H9 (cell line): Measurements from ENCODE around the gene CYTH3. TPM values are rescaled to one million over a fixed set of nuclear protein-coding genes. Genes with fewer than 3 reads are reported as not detected.

Source experiments
- DNase-seq: peaks from one replicate; pipeline ENCODE4 v3.0.0-alpha.2; 2017
- H2AFZ ChIP-seq: one replicate; pipeline ENCODE4 v1.6.1; 2013; ENCODE audit warnings: mild to moderate bottlenecking, low read length, control low read depth, moderate library complexity
- H2AK5ac ChIP-seq: 2 replicates; pipeline ENCODE4 v1.6.1; 2013; ENCODE audit warnings: low read length, control low read depth, mixed read lengths; ENCODE audit not compliant: insufficient read length
- H2BK120ac ChIP-seq: one replicate; pipeline ENCODE4 v1.6.1; 2013; ENCODE audit warnings: low read depth, mild to moderate bottlenecking, low read length, control low read depth, inconsistent platforms; ENCODE audit not compliant: poor library complexity, severe bottlenecking
- H2BK12ac ChIP-seq: 2 replicates; pipeline ENCODE4 v1.6.1; 2013; ENCODE audit warnings: low read length, control low read depth, mixed read lengths, low read depth; ENCODE audit not compliant: insufficient read length
- H2BK15ac ChIP-seq: 2 replicates; pipeline ENCODE4 v1.6.1; 2013; ENCODE audit warnings: low read depth, low read length, control low read depth
- H2BK20ac ChIP-seq: one replicate; pipeline ENCODE4 v1.6.1; 2013; ENCODE audit warnings: low read depth, mild to moderate bottlenecking, low read length, control low read depth, inconsistent platforms; ENCODE audit not compliant: poor library complexity, severe bottlenecking
- H2BK5ac ChIP-seq: 2 replicates; pipeline ENCODE4 v1.6.1; 2013; ENCODE audit warnings: low read length, control low read depth, mixed read lengths; ENCODE audit not compliant: insufficient read length
- H3K14ac ChIP-seq: 2 replicates; pipeline ENCODE4 v1.6.1; 2013; ENCODE audit warnings: low read length, control low read depth; ENCODE audit not compliant: insufficient read depth
- H3K18ac ChIP-seq: 2 replicates; pipeline ENCODE4 v1.6.1; 2013; ENCODE audit warnings: low read depth, mild to moderate bottlenecking, mixed read lengths, low read length, control low read depth; ENCODE audit not compliant: insufficient read length
- H3K23ac ChIP-seq: 2 replicates; pipeline ENCODE4 v1.6.1; 2013; ENCODE audit warnings: low read length, control low read depth, mixed read lengths, low read depth; ENCODE audit not compliant: insufficient read length
- H3K23me2 ChIP-seq: 2 replicates; pipeline ENCODE4 v1.6.1; 2013; ENCODE audit warnings: low read depth, mild to moderate bottlenecking, mixed read lengths, low read length, control low read depth; ENCODE audit not compliant: insufficient read length, poor library complexity, severe bottlenecking
- H3K27ac ChIP-seq: 2 replicates; pipeline ENCODE4 v1.5.1; 2013; ENCODE audit warnings: low read length, control low read depth, mixed read lengths, low read depth; ENCODE audit not compliant: insufficient read length
- H3K27me3 ChIP-seq: 2 replicates; pipeline ENCODE4 v1.6.1; 2013; ENCODE audit warnings: low read length, control low read depth, inconsistent platforms; ENCODE audit not compliant: insufficient read depth
- H3K4ac ChIP-seq: 2 replicates; pipeline ENCODE4 v1.6.1; 2013; ENCODE audit warnings: low read depth, mild to moderate bottlenecking, control low read depth, inconsistent platforms, low read length, moderate library complexity
- H3K4me1 ChIP-seq: 2 replicates; pipeline ENCODE4 v1.6.1; 2013; ENCODE audit warnings: low read length, control low read depth, inconsistent platforms; ENCODE audit not compliant: insufficient read depth
- H3K4me2 ChIP-seq: 2 replicates; pipeline ENCODE4 v1.6.1; 2013; ENCODE audit warnings: low read length, control low read depth, mixed read lengths; ENCODE audit not compliant: insufficient read length, insufficient read depth
- H3K56ac ChIP-seq: 2 replicates; pipeline ENCODE4 v1.6.1; 2013; ENCODE audit warnings: low read depth, mild to moderate bottlenecking, mixed read lengths, low read length, control low read depth; ENCODE audit not compliant: insufficient read length
- H3K79me1 ChIP-seq: 2 replicates; pipeline ENCODE4 v1.6.1; 2013; ENCODE audit warnings: low read depth, mild to moderate bottlenecking, moderate library complexity, low read length, control low read depth, inconsistent platforms; ENCODE audit not compliant: insufficient read depth, poor library complexity, severe bottlenecking
- H3K79me2 ChIP-seq: 2 replicates; pipeline ENCODE4 v1.6.1; 2013; ENCODE audit warnings: low read length, control low read depth, inconsistent platforms; ENCODE audit not compliant: insufficient read depth
- H3K9ac ChIP-seq: 2 replicates; pipeline ENCODE4 v1.6.1; 2013; ENCODE audit warnings: low read length, control low read depth, mixed read lengths; ENCODE audit not compliant: insufficient read length; ENCODE audit errors: extremely low read depth
- H3K9me3 ChIP-seq: one replicate; pipeline ENCODE4 v1.6.1; 2013; ENCODE audit warnings: low read depth, low read length, inconsistent platforms; ENCODE audit not compliant: control insufficient read depth
- H3T11ph ChIP-seq: one replicate; pipeline ENCODE4 v1.6.1; 2013; ENCODE audit warnings: mild to moderate bottlenecking, low read length, control low read depth, inconsistent platforms
- H4K20me1 ChIP-seq: one replicate; pipeline ENCODE4 v1.6.1; 2013; ENCODE audit not compliant: control insufficient read depth, insufficient read length, insufficient read depth
- H4K5ac ChIP-seq: 2 replicates; pipeline ENCODE4 v1.6.1; 2013; ENCODE audit warnings: low read depth, mild to moderate bottlenecking, mixed read lengths, low read length, control low read depth; ENCODE audit not compliant: insufficient read length
- H4K8ac ChIP-seq: replicated peaks from 2 replicates; pipeline ENCODE4 v1.6.1; 2013; ENCODE audit warnings: low read length, control low read depth, mixed read lengths, low read depth; ENCODE audit not compliant: insufficient read length
- H4K91ac ChIP-seq: 2 replicates; pipeline ENCODE4 v1.6.1; 2013; ENCODE audit warnings: low read depth, mild to moderate bottlenecking, moderate library complexity, mixed read lengths, low read length, control low read depth; ENCODE audit not compliant: insufficient read length
- H3K27ac Mint-ChIP-seq, 3 experiments: 2 replicates in 2 of 3; 3 replicates in 1 of 3; pipeline ENCODE4 v1.8.0; 2020 to 2021; ENCODE audit warnings: mixed read lengths in 3 of 3, mild to moderate bottlenecking in 1 of 3, moderate library complexity in 1 of 3
- H3K27me3 Mint-ChIP-seq: 2 replicates; pipeline ENCODE4 v1.8.0; 2021; ENCODE audit warnings: low read depth, mild to moderate bottlenecking, moderate library complexity, mixed read lengths
- H3K36me3 Mint-ChIP-seq, 3 experiments: 2 replicates in 2 of 3; 3 replicates in 1 of 3; pipeline ENCODE4 v1.8.0; 2020 to 2021; ENCODE audit warnings: low read depth in 3 of 3, mixed read lengths in 3 of 3; ENCODE audit not compliant: insufficient read depth in 1 of 3
- H3K4me1 Mint-ChIP-seq, 2 experiments: 2 replicates each; pipeline ENCODE4 v1.8.0; 2020; ENCODE audit warnings: mixed read lengths in 2 of 2
- H3K4me3 Mint-ChIP-seq, 2 experiments: 2 replicates in 1 of 2; 3 replicates in 1 of 2; pipeline ENCODE4 v1.8.0; 2020 to 2021; ENCODE audit warnings: mild to moderate bottlenecking in 2 of 2, mixed read lengths in 2 of 2, moderate library complexity in 1 of 2
- H3K9me3 Mint-ChIP-seq, 2 experiments: 2 replicates in 1 of 2; 3 replicates in 1 of 2; pipeline ENCODE4 v1.8.0; 2020; ENCODE audit warnings: mild to moderate bottlenecking in 2 of 2, mixed read lengths in 2 of 2, moderate library complexity in 1 of 2
- CTCF ChIP-seq: fragments of 200-600 bp; sonication (generic); conservative IDR thresholded peaks from 3 replicates; pipeline ENCODE4 v1.8.0; 2021; ENCODE audit warnings: antibody characterized with exemption, mild to moderate bottlenecking
- WGBS: extraction: QIAGEN DNeasy Blood & Tissue Kit; methylation state at CpG from one replicate; pipeline ENCODE4 v1.1.7; 2013; ENCODE audit warnings: missing lambda C conversion rate, low lambda C conversion rate, mixed read lengths; ENCODE audit not compliant: insufficient read length; ENCODE audit errors: extremely low coverage; 5-methylcytosine and 5-hydroxymethylcytosine counted together
- total RNA-seq: library from RNA; stranded (reverse); gene quantifications from 2 replicates; pipeline ENCODE4 v1.2.1, GENCODE V29; 2021

Gene CYTH3
- total RNA-seq, 1 experiment from 2014 or later = 12.3 TPM

- Histone ChIP-seq H3K4me1 (no peaks in the 10 kb centered on the region; the same call in 1 of the 2 replicates), H3K9me3 (no peaks in the 10 kb centered on the region), H4K5ac (no peak overlapping the region), H4K20me1 (no peaks in the 10 kb centered on the region), H2BK120ac (no peak overlapping the region), H3K23ac (no peak overlapping the region), H2AK5ac (no peak overlapping the region), H4K8ac (no peak overlapping the region), H2BK5ac (no peak overlapping the region), H3K79me1 (no peaks in the 10 kb centered on the region), H3K27me3 (no peaks in the 10 kb centered on the region), H3K14ac (no peak overlapping the region), H3K56ac (no peak overlapping the region), H3K79me2 (no peaks in the 10 kb centered on the region), H3K27ac (no peak overlapping the region), H2BK12ac (no peak overlapping the region), H2AFZ (no peak overlapping the region), H3T11ph (no peak overlapping the region), H3K4ac (no peak overlapping the region), H2BK20ac (no peak overlapping the region), H3K23me2 (no peaks in the 10 kb centered on the region), H3K18ac (no peak overlapping the region), H3K9ac (no peak overlapping the region), H3K4me2 (no peak overlapping the region), H2BK15ac (no peak overlapping the region), H4K91ac (no peak overlapping the region)
- Mint-ChIP-seq H3K27ac (no peak overlapping the region), H3K9me3 (no peaks in the 10 kb centered on the region; a peak in 1 of 5 replicates), H3K4me1 (peaks cover 8 to 10% of the 10 kb centered on the region in 2 experiments; a peak in 3 of 4 replicates), H3K36me3 (no peaks in the 10 kb centered on the region), H3K27me3 (no peaks in the 10 kb centered on the region), H3K4me3 (no peak overlapping the region)
- no CpG with 5 or more reads among the region's 6 CpGs for WGBS
- TF ChIP-seq CTCF = no peak
- DNase-seq = no peak
Measured at GRCh38 chr7:6209340-6209739, 63.1 kb downstream of the CYTH3 start.
